ENCODE measurements around the gene CHST5. TPM values are rescaled to one million over a fixed set of nuclear protein-coding genes. Genes with fewer than 3 reads are reported as not detected.

CHST5 gene
- total and polyA plus RNA-seq, 2 experiments from 2014 or later = not detected

DNA sequence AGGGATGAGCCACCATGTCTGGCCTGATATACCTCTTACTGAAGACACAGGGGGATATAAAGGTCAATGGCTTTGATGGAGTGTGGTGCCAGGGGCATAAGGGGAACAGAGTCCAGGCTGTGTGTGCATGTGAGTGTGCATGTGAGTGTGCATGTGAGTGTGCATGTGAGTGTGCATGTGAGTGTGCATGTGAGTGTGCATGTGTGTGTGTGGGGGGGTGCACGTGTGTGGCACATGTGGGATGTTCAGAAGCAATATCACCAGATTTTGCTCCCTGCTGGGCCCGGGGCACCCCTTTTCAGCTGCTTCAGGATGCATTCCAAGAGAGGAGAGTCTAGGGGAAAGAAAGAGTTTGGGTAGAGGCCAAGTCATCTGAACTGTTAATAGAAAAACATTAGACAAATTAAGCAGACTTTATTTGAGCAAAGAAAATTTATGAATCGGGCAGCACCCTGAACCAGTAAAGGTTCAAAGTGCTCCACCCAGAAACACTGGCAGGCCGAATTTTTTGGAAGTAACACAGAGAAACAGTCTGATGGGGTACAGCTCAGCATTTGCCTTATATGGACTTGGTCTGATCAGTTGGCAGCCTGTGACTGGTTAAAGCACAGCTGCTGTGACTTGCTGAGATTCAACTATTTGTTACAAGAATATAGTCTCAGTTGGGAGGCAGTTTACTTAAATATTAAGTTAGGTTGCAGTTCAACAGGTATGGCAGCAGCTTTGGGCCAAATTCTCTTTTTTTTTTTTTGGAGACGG lies 9.7 kb downstream of the CHST5 start (continued):
- TF ChIP-seq POLR2AphosphoS5 (IDR thresholded peaks at IDR 0.05; ENCODE audit: low read depth) (no peak), CREB1 (CRISPR knock-in tag; IDR thresholded peaks at IDR 0.05; ENCODE audit: low read depth) (no peak), STAT1 (IDR thresholded peaks at IDR 0.05; ENCODE audit: unreplicated experiment) (no peak), ZNF462 (CRISPR knock-in tag; IDR thresholded peaks at IDR 0.05) (no peak)

- H4K20me1 ChIP-seq (replicated peaks; ENCODE audit: insufficient read depth) = no peaks in the 10 kb centered on the region
- Mint-ChIP-seq H3K4me1 (peaks cover 15% of the 10 kb centered on the region), H3K27ac (no peak overlapping the region), H3K9me3 (no peaks in the 10 kb centered on the region), H3K36me3 (ENCODE audit: low read depth) (no peaks in the 10 kb centered on the region), H3K4me3 (no peak overlapping the region), H3K27me3 (ENCODE audit: insufficient read depth, low read depth, poor library complexity) (peaks cover 20% of the 10 kb centered on the region)
- H3F3A ChIP-seq (replicated peaks; ENCODE audit: low read depth) = peaks cover 10% of the 10 kb centered on the region; the same call in 1 of the 2 replicates
- DNase-seq (ENCODE audit: low spot score) (no peak), ATAC-seq (no peak)
- H3K36me3 ChIP-seq (ENCODE audit: insufficient read depth) = no peaks in the 10 kb centered on the region
- H3K27me3 ChIP-seq (ENCODE audit: insufficient read depth) = no peaks in the 10 kb centered on the region
- H2AFZ ChIP-seq = no peak overlapping the region
- no peak overlapping the region for H3K4me2 ChIP-seq
- no peaks in the 10 kb centered on the region for H3K9me2 ChIP-seq (ENCODE audit: insufficient read depth)
- no peak overlapping the region for H3K27ac ChIP-seq (ENCODE audit: low read depth)
- H3K79me2 ChIP-seq (replicated peaks; ENCODE audit: insufficient read depth) = no peaks in the 10 kb centered on the region
- peaks cover 9% of the 10 kb centered on the region; the same call in 1 of the 2 replicates for H3K4me1 ChIP-seq (ENCODE audit: insufficient read depth)
- H3K4me3 ChIP-seq = no peak overlapping the region
- TF ChIP-seq JUNB (IDR thresholded peaks at IDR 0.05; ENCODE audit: unreplicated experiment) (no peak), CTCF (conservative IDR thresholded peaks at IDR 0.05; ENCODE audit: low read depth in 2 of 2) (no peak), ZNF331 (CRISPR knock-in tag; IDR thresholded peaks at IDR 0.05; ENCODE audit: low read depth) (no peak), NANOG (IDR thresholded peaks at IDR 0.05; ENCODE audit: borderline replicate concordance) (no peak), CREB1 (CRISPR knock-in tag; IDR thresholded peaks at IDR 0.05; ENCODE audit: low read depth) (no peak), POLR2AphosphoS5 (IDR thresholded peaks at IDR 0.05; ENCODE audit: low read depth) (no peak), STAT1 (IDR thresholded peaks at IDR 0.05; ENCODE audit: unreplicated experiment) (no peak), ZNF114 (CRISPR knock-in tag; IDR thresholded peaks at IDR 0.05) (no peak), EZH2phosphoT487 (IDR thresholded peaks at IDR 0.05; ENCODE audit: unreplicated experiment) (no peak), EZH2 (IDR thresholded peaks at IDR 0.05; ENCODE audit: low read depth, unreplicated experiment) (no peak)
- TF ChIP-seq, protein P1, sequence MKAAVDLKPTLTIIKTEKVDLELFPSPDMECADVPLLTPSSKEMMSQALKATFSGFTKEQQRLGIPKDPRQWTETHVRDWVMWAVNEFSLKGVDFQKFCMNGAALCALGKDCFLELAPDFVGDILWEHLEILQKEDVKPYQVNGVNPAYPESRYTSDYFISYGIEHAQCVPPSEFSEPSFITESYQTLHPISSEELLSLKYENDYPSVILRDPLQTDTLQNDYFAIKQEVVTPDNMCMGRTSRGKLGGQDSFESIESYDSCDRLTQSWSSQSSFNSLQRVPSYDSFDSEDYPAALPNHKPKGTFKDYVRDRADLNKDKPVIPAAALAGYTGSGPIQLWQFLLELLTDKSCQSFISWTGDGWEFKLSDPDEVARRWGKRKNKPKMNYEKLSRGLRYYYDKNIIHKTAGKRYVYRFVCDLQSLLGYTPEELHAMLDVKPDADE (IDR thresholded peaks at IDR 0.05) = no peak
These were observed 16.7 kb downstream of the CHST5 start for GRCh38 chr16:75519175-75519574.

Data from GM23338 (cell line).